Right lobe of liver (tissue), 6 donors: ENCODE results near the gene CD200R1L. TPM values are rescaled to one million over a fixed set of nuclear protein-coding genes. Genes with fewer than 3 reads are reported as not detected.

ENCODE experiments used
- ATAC-seq, 4 donors: fragments of 200-7000 bp; cut with Tn5 transposase; one replicate each; pipeline ENCODE4 v1.9.1; 2020; ENCODE audit warnings: mild to moderate bottlenecking in 4 of 4, moderate library complexity in 4 of 4
- DNase-seq, 3 donors: peaks; one replicate each; pipeline ENCODE4 v3.0.0-alpha.2; 2020
- H3K27ac ChIP-seq, 3 donors: fragments of 200-600 bp; one replicate each; pipeline ENCODE4 v1.8.0; 2022
- H3K27me3 ChIP-seq, 2 donors: fragments of 200-600 bp; one replicate each; pipeline ENCODE4 v1.8.0; 2022
- H3K36me3 ChIP-seq, 4 donors: fragments of 200-600 bp; sonication (generic) in 1 of 4; one replicate each; pipeline versions ENCODE4 v1.5.1 to v1.8.0; 2017 to 2022; ENCODE audit warnings: control low read depth in 1 of 4
- H3K4me1 ChIP-seq, 4 donors: fragments of 200-600 bp; sonication (generic) in 1 of 4; one replicate each; pipeline versions ENCODE4 v1.5.1 to v1.8.0; 2017 to 2022; ENCODE audit warnings: control low read depth in 1 of 4
- H3K4me3 ChIP-seq, 3 donors: fragments of 200-600 bp; one replicate each; pipeline ENCODE4 v1.8.0; 2022
- H3K9me3 ChIP-seq, 4 donors: fragments of 200-600 bp; sonication (generic) in 1 of 4; one replicate each; pipeline versions ENCODE4 v1.5.1 to v1.8.0; 2017 to 2022; ENCODE audit warnings: control low read depth in 1 of 4
- CTCF ChIP-seq, 4 donors: fragments of 200-600 bp in 3 of 4; fragments of 450-650 bp in 1 of 4; IDR thresholded peaks; one replicate each; pipeline versions ENCODE4 v1.5.1 to v1.8.0; 2016 to 2022; ENCODE audit warnings: antibody characterized with exemption in 4 of 4, mild to moderate bottlenecking in 2 of 4
- POLR2A ChIP-seq: fragments of 450-650 bp; IDR thresholded peaks from one replicate; pipeline ENCODE4 v1.6.1; 2017; ENCODE audit warnings: antibody characterized with exemption, mild to moderate bottlenecking
- WGBS: methylation state at CpG from one replicate; pipeline ENCODE4 v1.1.6; 2018; ENCODE audit warnings: low coverage, low lambda C conversion rate; ENCODE audit not compliant: insufficient coverage; ENCODE audit errors: missing lambda C conversion rate; 5-methylcytosine and 5-hydroxymethylcytosine counted together
- intact Hi-C, 2 donors: fragments of 100-400 bp; cut with DNase I; formaldehyde crosslinking; loops; one replicate each; pipeline versions ENCODE4 v1.11.2 to v1.14.1; 2022
- total RNA-seq, 6 experiments: library from RNA; depleted of rRNA in 2 of 6; stranded (reverse); fragments of >200 nt in 2 of 6; fragmentation: NEBNext Ultra II Directional in 3 of 6; extraction: Animal tissue kit (Norgen Biotek cat#: 25700) in 3 of 6; gene quantifications; one replicate each; pipeline versions ENCODE4 v1.1.0 to v1.2.4, GENCODE V29; 2016 to 2023
- donor health status: DM: no; HTN: yes; CAD: no.
- donor health status: DM: no; HTN: no; CAD: no.
- donor health status: DM: no; HTN: no; CAD: no.
- donor health status: DM: no; HTN: yes; CAD: no.
- donor health status: DM: no; HTN: yes; CAD: no.

Gene CD200R1L
- total RNA-seq, 6 experiments from 2014 or later: not detected

GRCh38 chr3:112817797-112818196 lies 28.9 kb downstream of the CD200R1L start:
- H3K36me3 ChIP-seq: no peaks in the 10 kb centered on the region
- TF ChIP-seq POLR2A (no peak), CTCF (IDR thresholded peaks at IDR 0.05) (no peak)
- no peaks in the 10 kb centered on the region for H3K9me3 ChIP-seq
- no peak overlapping the region for H3K27ac ChIP-seq
- ATAC-seq (no peak), DNase-seq (no peak)
- no peaks in the 10 kb centered on the region for H3K4me1 ChIP-seq
- H3K27me3 ChIP-seq: no peaks in the 10 kb centered on the region
- WGBS: 17% methylated on average over 3 of the region's 3 CpGs
- no peak overlapping the region for H3K4me3 ChIP-seq
- intact Hi-C loops: no loop called here

GRCh38 chr3:112817271-112817670 lies 29.4 kb downstream of the CD200R1L start:
- no peak for TF ChIP-seq POLR2A
- no peak for TF ChIP-seq CTCF (IDR thresholded peaks at IDR 0.05)
- Histone ChIP-seq H3K4me3 (no peak overlapping the region), H3K36me3 (no peaks in the 10 kb centered on the region), H3K27ac (no peak overlapping the region), H3K9me3 (no peaks in the 10 kb centered on the region), H3K27me3 (no peaks in the 10 kb centered on the region), H3K4me1 (no peaks in the 10 kb centered on the region)
- intact Hi-C loops: no loop called here
- DNase-seq: no peak
- ATAC-seq: no peak

- TF ChIP-seq CTCF (IDR thresholded peaks at IDR 0.05) (no peak), POLR2A (no peak)
- intact Hi-C loops: no loop called here
- no peak overlapping the region for H3K27ac ChIP-seq
- no peaks in the 10 kb centered on the region for H3K27me3 ChIP-seq
- H3K4me1 ChIP-seq: no peaks in the 10 kb centered on the region
- no peaks in the 10 kb centered on the region for H3K36me3 ChIP-seq
- ATAC-seq (no peak), DNase-seq (no peak)
- H3K9me3 ChIP-seq: no peaks in the 10 kb centered on the region
- H3K4me3 ChIP-seq: no peak overlapping the region
Observed at GRCh38 chr3:112815981-112816380, 30.7 kb downstream of the CD200R1L start.

- 31% methylated on average over 2 of the region's 2 CpGs for WGBS
- H3K9me3 ChIP-seq: no peaks in the 10 kb centered on the region
- no peaks in the 10 kb centered on the region for H3K36me3 ChIP-seq
- H3K27ac ChIP-seq: no peak overlapping the region
- H3K27me3 ChIP-seq: no peaks in the 10 kb centered on the region
- DNase-seq: no peak
- no peak overlapping the region for H3K4me3 ChIP-seq
- H3K4me1 ChIP-seq: no peaks in the 10 kb centered on the region
- intact Hi-C loops: no loop called here
- TF ChIP-seq CTCF (IDR thresholded peaks at IDR 0.05) (peak in 3 of 4 donors; percentile 19 to 29 (median 26)), POLR2A (no peak)
- peak; percentile 50 to 70 (median 59) for ATAC-seq
Observed at GRCh38 chr3:112814266-112814665, 32.4 kb downstream of the CD200R1L start.

GRCh38 chr3:112813723-112814171 lies 32.9 kb downstream of the CD200R1L start:
- Histone ChIP-seq H3K27ac (no peak overlapping the region), H3K4me3 (no peak overlapping the region), H3K4me1 (no peaks in the 10 kb centered on the region), H3K9me3 (no peaks in the 10 kb centered on the region), H3K36me3 (no peaks in the 10 kb centered on the region), H3K27me3 (no peaks in the 10 kb centered on the region)
- peak; percentile 61 to 81 (median 71) for ATAC-seq
- DNase-seq: no peak
- TF ChIP-seq CTCF (IDR thresholded peaks at IDR 0.05) (no peak), POLR2A (no peak)
- intact Hi-C loops: no loop called here
- WGBS: 2% methylated on average over 2 of the region's 2 CpGs
